SK-N-SH (cell line): Measurements from ENCODE around the gene NPIPB6. TPM values are rescaled to one million over a fixed set of nuclear protein-coding genes. Genes with fewer than 3 reads are reported as not detected.
"Not testable (repeated sequence)": the region's sequence is repeated elsewhere in the genome, so short reads cannot be mapped to it uniquely, and the experiment has no call there.

Source experiments
- CTCF ChIA-PET: fragments of 300-600, 350-600 bp; formaldehyde crosslinking; extraction: SDS; loops from one replicate; lab custom pipeline; 2021; lab: Yijun Ruan, JAX
- POLR2A ChIA-PET: fragments of 350-600 bp; sonication (Branson Sonifier 250); formaldehyde crosslinking; extraction: SDS; loops from one replicate; lab custom pipeline; 2020; ENCODE audit warnings: antibody characterized with exemption, inconsistent platforms; lab: Yijun Ruan, JAX
- DNase-seq: peaks from one replicate; pipeline ENCODE4 v3.0.0; 2012
- H2AFZ ChIP-seq: fragments of 200-600 bp; sonication (generic); 2 replicates; pipeline ENCODE4 v1.8.1; 2016; ENCODE audit warnings: antibody characterized with exemption, mild to moderate bottlenecking, low read depth
- H3F3A ChIP-seq: fragments of 200-600 bp; sonication (generic); replicated peaks from 2 replicates; pipeline ENCODE3; 2016; ENCODE audit warnings: antibody characterized with exemption, mild to moderate bottlenecking; ENCODE audit not compliant: insufficient read depth
- H3K27ac ChIP-seq, 2 experiments: fragments of 200-500 bp in 1 of 2; fragments of 200-600 bp in 1 of 2; sonication (Bioruptor generic) in 1 of 2; sonication (generic), shearing (Covaris generic) in 1 of 2; 2 replicates each; pipeline versions ENCODE4 v1.5.1 to v1.6.1; 2014 to 2016; ENCODE audit warnings: low read depth in 2 of 2, inconsistent platforms in 1 of 2, low read length in 1 of 2, mild to moderate bottlenecking in 1 of 2, mixed read lengths in 1 of 2
- H3K27me3 ChIP-seq: fragments of 200-600 bp; sonication (generic), shearing (Covaris generic); 2 replicates; pipeline ENCODE4 v1.6.1; 2016; ENCODE audit warnings: mixed run types; ENCODE audit not compliant: insufficient read depth
- H3K36me3 ChIP-seq, 2 experiments: fragments of 200-500 bp in 1 of 2; fragments of 200-600 bp in 1 of 2; sonication (Bioruptor generic) in 1 of 2; sonication (generic) in 1 of 2; replicated peaks in 1 of 2; 2 replicates each; pipeline versions ENCODE3 to v1.5.1; 2014 to 2016; ENCODE audit warnings: low read length in 1 of 2, mild to moderate bottlenecking in 1 of 2; ENCODE audit not compliant: insufficient read depth in 2 of 2, control insufficient read depth in 1 of 2
- H3K4me1 ChIP-seq, 2 experiments: fragments of 200-500 bp in 1 of 2; fragments of 200-600 bp in 1 of 2; sonication (Bioruptor generic) in 1 of 2; sonication (generic), shearing (Covaris generic) in 1 of 2; 2 replicates each; pipeline versions ENCODE4 v1.5.1 to v1.6.1; 2014 to 2016; ENCODE audit warnings: low read depth in 1 of 2, low read length in 1 of 2, mixed run types in 1 of 2; ENCODE audit not compliant: insufficient read depth in 2 of 2, control insufficient read depth in 1 of 2
- H3K4me2 ChIP-seq: fragments of 200-600 bp; sonication (generic), shearing (Covaris generic); 2 replicates; pipeline ENCODE4 v1.6.1; 2017; ENCODE audit warnings: mixed run types
- H3K4me3 ChIP-seq, 2 experiments: fragments of 200-500 bp in 1 of 2; fragments of 200-600 bp in 1 of 2; sonication (Bioruptor generic) in 1 of 2; sonication (generic), shearing (Covaris generic) in 1 of 2; 2 replicates each; pipeline versions ENCODE4 v1.5.1 to v1.8.1; 2014 to 2016; ENCODE audit warnings: low read depth in 2 of 2, inconsistent platforms in 1 of 2, low read length in 1 of 2, mild to moderate bottlenecking in 1 of 2, mixed read lengths in 1 of 2, moderate library complexity in 1 of 2
- H3K79me2 ChIP-seq: fragments of 200-600 bp; sonication (generic); 2 replicates; pipeline ENCODE4 v1.8.1; 2017; ENCODE audit warnings: mild to moderate bottlenecking; ENCODE audit not compliant: insufficient read depth
- H3K9ac ChIP-seq: fragments of 200-600 bp; sonication (generic); 2 replicates; pipeline ENCODE4 v1.6.1; 2017; ENCODE audit warnings: mixed run types
- H3K9me2 ChIP-seq: fragments of 200-600 bp; sonication (generic); 2 replicates; pipeline ENCODE4 v1.6.1; 2017; ENCODE audit warnings: mixed run types
- H3K9me3 ChIP-seq: fragments of 200-600 bp; sonication (generic); 2 replicates; pipeline ENCODE4 v1.6.1; 2017; ENCODE audit warnings: mixed run types, mild to moderate bottlenecking, moderate library complexity
- H4K20me1 ChIP-seq: fragments of 200-600 bp; sonication (generic); 2 replicates; pipeline ENCODE4 v1.6.1; 2017; ENCODE audit warnings: mild to moderate bottlenecking, mixed run types; ENCODE audit not compliant: insufficient read depth
- WGBS: methylation state at CpG from one replicate; pipeline ENCODE4 v1.1.6; 2017; ENCODE audit warnings: low lambda C conversion rate; 5-methylcytosine and 5-hydroxymethylcytosine counted together
- polyA plus RNA-seq, 3 experiments: library from polyadenylated mRNA; depleted of rRNA; stranded (reverse); fragments of >200 nt; gene quantifications; 2 replicates each; pipeline ENCODE4 v1.2.3, GENCODE V29; 2012

The NPIPB6 gene
- polyA plus RNA-seq, 1 of the 3 experiments (the other 2 are of a cell fraction) = 0.35 TPM

- H3K27me3 ChIP-seq, H3K79me2 ChIP-seq, H3K9me3 ChIP-seq, H3F3A ChIP-seq, H3K4me3 ChIP-seq, CTCF ChIA-PET, H3K36me3 ChIP-seq, H3K4me1 ChIP-seq, POLR2A ChIA-PET, H3K9me2 ChIP-seq, DNase-seq, H4K20me1 ChIP-seq, H3K27ac ChIP-seq, H3K9ac ChIP-seq, H2AFZ ChIP-seq, H3K4me2 ChIP-seq: not testable (repeated sequence)
- WGBS = 50% methylated on average over 2 of the region's 8 CpGs
Measured at GRCh38 chr16:28375115-28375514, 11.8 kb upstream of the NPIPB6 start.

- not testable (repeated sequence) for H2AFZ ChIP-seq, H3K27ac ChIP-seq
- WGBS = 60% methylated on average over 8 of the region's 25 CpGs
Measured at GRCh38 chr16:28374281-28374680, 11.0 kb upstream of the NPIPB6 start.

GRCh38 chr16:28367926-28368325, 4.6 kb upstream of the NPIPB6 start:
- H3K9me2 ChIP-seq, DNase-seq, H3K9me3 ChIP-seq, H3K9ac ChIP-seq, H3K36me3 ChIP-seq, H3K27me3 ChIP-seq, H2AFZ ChIP-seq, H3K27ac ChIP-seq, H3K79me2 ChIP-seq, H3K4me3 ChIP-seq, POLR2A ChIA-PET, H4K20me1 ChIP-seq, H3K4me1 ChIP-seq, CTCF ChIA-PET, H3F3A ChIP-seq, H3K4me2 ChIP-seq: not testable (repeated sequence)
- 92% methylated on average over 27 of the region's 32 CpGs for WGBS

More at GRCh38 chr16:28374281-28374680, 11.0 kb upstream of the NPIPB6 start:
- H3K36me3 ChIP-seq, H3K4me2 ChIP-seq, H3K9me3 ChIP-seq, H3K27me3 ChIP-seq, H3K4me3 ChIP-seq, H3K4me1 ChIP-seq, H3K79me2 ChIP-seq, CTCF ChIA-PET, H4K20me1 ChIP-seq, H3F3A ChIP-seq, H3K9ac ChIP-seq, DNase-seq, H3K9me2 ChIP-seq, POLR2A ChIA-PET: not testable (repeated sequence)

- H3K36me3 ChIP-seq, H3K4me2 ChIP-seq, H3K27ac ChIP-seq, H3K4me3 ChIP-seq, H3K9me2 ChIP-seq, DNase-seq, H3K4me1 ChIP-seq, H3K27me3 ChIP-seq, H3K79me2 ChIP-seq, POLR2A ChIA-PET, H3F3A ChIP-seq, H3K9me3 ChIP-seq, CTCF ChIA-PET, H3K9ac ChIP-seq, H4K20me1 ChIP-seq, H2AFZ ChIP-seq: not testable (repeated sequence)
- WGBS = no CpG with 5 or more reads among the region's 75 CpGs
Measured at GRCh38 chr16:28364268-28365173, 1.2 kb upstream of the NPIPB6 start.

GRCh38 chr16:28362600-28362999, 708 bp downstream of the NPIPB6 start:
- H3K4me2 ChIP-seq, H3K9ac ChIP-seq, H3K36me3 ChIP-seq, H3K4me3 ChIP-seq, H3K4me1 ChIP-seq, DNase-seq, POLR2A ChIA-PET, H3K79me2 ChIP-seq, H4K20me1 ChIP-seq, H2AFZ ChIP-seq, H3K27me3 ChIP-seq, H3K9me2 ChIP-seq, H3K9me3 ChIP-seq, H3F3A ChIP-seq, H3K27ac ChIP-seq, CTCF ChIA-PET: not testable (repeated sequence)
- WGBS = 100% methylated on average over 2 of the region's 5 CpGs

GRCh38 chr16:28338230-28338629, 25.1 kb downstream of the NPIPB6 start:
- H3F3A ChIP-seq, H3K9me2 ChIP-seq, H4K20me1 ChIP-seq, H3K9ac ChIP-seq, H3K79me2 ChIP-seq, H3K4me1 ChIP-seq, DNase-seq, H3K36me3 ChIP-seq, H3K4me3 ChIP-seq, H3K9me3 ChIP-seq, H3K4me2 ChIP-seq, CTCF ChIA-PET, POLR2A ChIA-PET, H3K27ac ChIP-seq, H3K27me3 ChIP-seq, H2AFZ ChIP-seq: not testable (repeated sequence)
- 92% methylated on average over 6 of the region's 6 CpGs for WGBS
